Endothelial cell of umbilical vein (primary cell): Measurements from ENCODE around the gene GRID1. TPM values are rescaled to one million over a fixed set of nuclear protein-coding genes. Genes with fewer than 3 reads are reported as not detected.

ENCODE experiments used
- BruUV-seq: library from RNA; stranded (reverse); fragments of 400-500 nt; replicated peaks from 2 replicates; lab custom pipeline; 2021; lab: Mats Ljungman, UMichigan
- CTCF ChIA-PET: fragments of 300-600, 350-600 bp; sonication (Branson Sonifier 250); formaldehyde crosslinking; loops from one replicate; lab custom pipeline; 2021; ENCODE audit warnings: antibody characterized with exemption, inconsistent platforms; lab: Charles Lee
- POLR2A ChIA-PET: fragments of 300-600, 350-600 bp; sonication (Branson Sonifier 250); formaldehyde crosslinking; loops from one replicate; lab custom pipeline; 2021; ENCODE audit warnings: antibody characterized with exemption, inconsistent platforms; lab: Charles Lee
- DNase-seq: peaks from one replicate; pipeline ENCODE4 v3.0.0-alpha.2; 2011; ENCODE audit warnings: low read depth, low spot score
- FAIRE-seq: peaks from 2 replicates; lab custom pipeline; 2011; peaks lifted over from hg19 to GRCh38; lab: Jason Lieb, UNC
- H2AFZ ChIP-seq: 2 replicates; pipeline ENCODE4 v1.6.0; 2012; ENCODE audit warnings: low read depth, low read length, control low read depth, inconsistent platforms
- H3K27ac ChIP-seq: 2 replicates; pipeline ENCODE4 v1.5.1; 2011; ENCODE audit warnings: low read depth, mild to moderate bottlenecking, control low read depth, low read length, moderate library complexity; ENCODE audit not compliant: insufficient read depth
- H3K27me3 ChIP-seq, 2 experiments: 2 replicates each; pipeline versions ENCODE4 v1.6.0 to v1.6.1; 2011; ENCODE audit warnings: low read length in 2 of 2, mixed read lengths in 1 of 2; ENCODE audit not compliant: control insufficient read depth in 2 of 2, insufficient read depth in 2 of 2
- H3K36me3 ChIP-seq, 2 experiments: 2 replicates in 1 of 2; 3 replicates in 1 of 2; pipeline ENCODE4 v1.5.1; 2011; ENCODE audit warnings: low read length in 2 of 2, mild to moderate bottlenecking in 1 of 2, moderate library complexity in 1 of 2; ENCODE audit not compliant: control insufficient read depth in 2 of 2, insufficient read depth in 2 of 2; ENCODE audit errors: extremely low read depth in 1 of 2
- H3K4me1 ChIP-seq: 3 replicates; pipeline ENCODE4 v1.5.1; 2011; ENCODE audit warnings: mild to moderate bottlenecking, low read length; ENCODE audit not compliant: control insufficient read depth, insufficient read depth; ENCODE audit errors: extremely low read depth
- H3K4me2 ChIP-seq: 2 replicates; pipeline ENCODE4 v1.6.1; 2011; ENCODE audit warnings: low read length, control low read depth, mixed read lengths; ENCODE audit not compliant: insufficient read depth
- H3K4me3 ChIP-seq, 3 experiments: fragments of 200-600 bp in 1 of 3; sonication (generic), shearing (Covaris generic) in 1 of 3; replicated peaks in 1 of 3; 2 replicates each; pipeline ENCODE4 v1.5.1; 2011 to 2016; ENCODE audit warnings: control low read depth in 3 of 3, low read length in 3 of 3, mild to moderate bottlenecking in 2 of 3, inconsistent platforms in 1 of 3, low read depth in 1 of 3, moderate library complexity in 1 of 3; ENCODE audit not compliant: insufficient read depth in 1 of 3
- H3K79me2 ChIP-seq: 2 replicates; pipeline ENCODE4 v1.6.0; 2012; ENCODE audit warnings: low read length, inconsistent platforms; ENCODE audit not compliant: control insufficient read depth, insufficient read depth
- H3K9ac ChIP-seq: replicated peaks from 2 replicates; pipeline ENCODE3; 2011; ENCODE audit warnings: low read length, control low read depth; ENCODE audit not compliant: insufficient read depth; ENCODE audit errors: extremely low read depth
- H3K9me1 ChIP-seq: replicated peaks from 3 replicates; pipeline ENCODE4 v1.6.0; 2011; ENCODE audit warnings: mild to moderate bottlenecking, low read length; ENCODE audit not compliant: control insufficient read depth, insufficient read depth; ENCODE audit errors: extremely low read depth
- H3K9me3 ChIP-seq: replicated peaks from 2 replicates; pipeline ENCODE4 v1.5.1; 2012; ENCODE audit warnings: low read length, inconsistent platforms; ENCODE audit not compliant: control insufficient read depth, insufficient read depth
- H4K20me1 ChIP-seq: replicated peaks from 2 replicates; pipeline ENCODE3; 2011; ENCODE audit warnings: mild to moderate bottlenecking, low read length; ENCODE audit not compliant: control insufficient read depth, insufficient read depth; ENCODE audit errors: extremely low read depth
- CTCF ChIP-seq, 2 donors: IDR thresholded peaks; 1 replicate in 1 of 2; 2 replicates in 1 of 2; pipeline ENCODE4 v1.5.1; 2011; ENCODE audit warnings: low read length in 2 of 2, mild to moderate bottlenecking in 2 of 2, moderate library complexity in 2 of 2, control low read depth in 1 of 2, inconsistent platforms in 1 of 2, low read depth in 1 of 2; ENCODE audit not compliant: insufficient read depth in 1 of 2; ENCODE audit errors: extremely low read depth in 1 of 2
- EZH2 ChIP-seq: IDR thresholded peaks from 2 replicates; pipeline ENCODE4 v1.6.1; 2012; ENCODE audit warnings: borderline replicate concordance, low read depth, mild to moderate bottlenecking, moderate library complexity, low read length, inconsistent platforms; ENCODE audit not compliant: severe bottlenecking
- FOS ChIP-seq: IDR thresholded peaks from 2 replicates; pipeline ENCODE4 v1.6.1; 2011; ENCODE audit warnings: mild to moderate bottlenecking, low read length, moderate library complexity, borderline replicate concordance; ENCODE audit not compliant: insufficient read depth
- GATA2 ChIP-seq: IDR thresholded peaks from 2 replicates; pipeline ENCODE4 v1.7.0; 2011; ENCODE audit warnings: low read depth, mild to moderate bottlenecking, moderate library complexity, mixed read lengths, low read length; ENCODE audit not compliant: insufficient read length, insufficient read depth
- JUN ChIP-seq: IDR thresholded peaks from 2 replicates; pipeline ENCODE4 v1.6.1; 2011; ENCODE audit warnings: borderline replicate concordance, low read depth; ENCODE audit not compliant: insufficient read length, insufficient read depth
- MYC ChIP-seq: IDR thresholded peaks from one replicate; pipeline ENCODE4 v1.6.1; 2011; ENCODE audit warnings: mild to moderate bottlenecking, low read depth, low read length
- POLR2A ChIP-seq: IDR thresholded peaks from 2 replicates; pipeline ENCODE4 v1.6.1; 2012; ENCODE audit warnings: low read depth, mild to moderate bottlenecking, control low read depth, low read length
- POLR2AphosphoS5 ChIP-seq: IDR thresholded peaks from 2 replicates; pipeline ENCODE4 v1.6.1; 2012; ENCODE audit warnings: low read depth, mild to moderate bottlenecking, control low read depth, low read length, moderate library complexity; ENCODE audit not compliant: insufficient read depth
- dilution Hi-C: fragments of 300-500 bp; cut with MboI; formaldehyde crosslinking; loops from one replicate; pipeline ENCODE4 v1.15.0; 2019; ENCODE audit warnings: low sequenced_read_pairs; ENCODE audit not compliant: extremely low pct_ligation_motif_present
- intact Hi-C: fragments of 100-400 bp; cut with micrococcal nuclease; formaldehyde crosslinking; loops from one replicate; pipeline ENCODE4 v1.10.0; 2022
- polyA plus RNA-seq, 4 experiments: library from polyadenylated mRNA; depleted of rRNA in 3 of 4; stranded (reverse) in 3 of 4; unstranded in 1 of 4; fragments of >200 nt; gene quantifications; 2 replicates each; pipeline versions ENCODE4 v1.2.1 to v1.2.3, GENCODE V29; 2011 to 2012; ENCODE audit warnings: missing spikeins in 1 of 4
- total RNA-seq: library from RNA; stranded (reverse); gene quantifications from 2 replicates; pipeline ENCODE4 v1.2.3, GENCODE V29; 2021
- TF ChIP-seq, protein P1 (sequence below): IDR thresholded peaks from 2 replicates; pipeline ENCODE4 v1.6.1; 2011; ENCODE audit not compliant: insufficient read depth, insufficient read length

The GRID1 gene
- total and polyA plus RNA-seq, 2 donors (not counting 3 experiments of a cell fraction or from before 2014, with no cell fraction given) = not detected

- FAIRE-seq (no peak), DNase-seq (no peak)
- Histone ChIP-seq H4K20me1 (no peaks in the 10 kb centered on the region), H3K9me1 (no peaks in the 10 kb centered on the region), H3K4me3 (no peak overlapping the region), H3K9me3 (no peaks in the 10 kb centered on the region), H3K4me2 (no peak overlapping the region), H3K4me1 (no peaks in the 10 kb centered on the region), H3K27me3 (no peaks in the 10 kb centered on the region), H3K79me2 (no peaks in the 10 kb centered on the region), H3K36me3 (no peaks in the 10 kb centered on the region), H3K9ac (no peak overlapping the region), H3K27ac (no peak overlapping the region), H2AFZ (no peak overlapping the region)
- ChIA-PET CTCF (no interaction called here), POLR2A (no interaction called here)
- no TSS peak for BruUV-seq
- TF ChIP-seq FOS = no peak
- no peak for TF ChIP-seq CTCF (IDR thresholded peaks at IDR 0.05; ENCODE audit: extremely low read depth in 1 of 2, insufficient read depth in 1 of 2, low read depth in 1 of 2, low read length in 2 of 2)
- TF ChIP-seq MYC = no peak
- intact Hi-C loops = no loop called here
- dilution Hi-C loops = no loop called here
These were observed 49.6 kb downstream of the GRID1 start for GRCh38 chr10:86316990-86317389.

GRCh38 chr10:86316274-86316835, 50.2 kb downstream of the GRID1 start:
- Histone ChIP-seq H3K4me2 (no peak overlapping the region), H3K36me3 (no peaks in the 10 kb centered on the region), H3K27ac (no peak overlapping the region), H3K9me3 (no peaks in the 10 kb centered on the region), H2AFZ (no peak overlapping the region), H3K4me3 (no peak overlapping the region), H3K79me2 (no peaks in the 10 kb centered on the region), H3K27me3 (no peaks in the 10 kb centered on the region), H3K4me1 (no peaks in the 10 kb centered on the region), H4K20me1 (no peaks in the 10 kb centered on the region), H3K9me1 (no peaks in the 10 kb centered on the region), H3K9ac (no peak overlapping the region)
- POLR2A ChIA-PET = no interaction called here
- no TSS peak for BruUV-seq
- DNase-seq = no peak
- intact Hi-C loops = no loop called here
- dilution Hi-C loops = no loop called here
- CTCF ChIA-PET = no interaction called here
- TF ChIP-seq CTCF (IDR thresholded peaks at IDR 0.05; ENCODE audit: extremely low read depth in 1 of 2, insufficient read depth in 1 of 2, low read depth in 1 of 2, low read length in 2 of 2) = no peak
- TF ChIP-seq POLR2A = no peak
- TF ChIP-seq, protein P1, sequence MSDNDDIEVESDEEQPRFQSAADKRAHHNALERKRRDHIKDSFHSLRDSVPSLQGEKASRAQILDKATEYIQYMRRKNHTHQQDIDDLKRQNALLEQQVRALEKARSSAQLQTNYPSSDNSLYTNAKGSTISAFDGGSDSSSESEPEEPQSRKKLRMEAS = no peak
- no peak for TF ChIP-seq MYC
- no peak for TF ChIP-seq EZH2
- TF ChIP-seq FOS = no peak
- TF ChIP-seq POLR2AphosphoS5 = no peak
- no peak for TF ChIP-seq JUN
- no peak for TF ChIP-seq GATA2
- no peak for FAIRE-seq
